Inferior parietal cortex (tissue), 1 donor: ENCODE data around the gene ERV3-1.
"Not testable (repeated sequence)": the region's sequence is repeated elsewhere in the genome, so short reads cannot be mapped to it uniquely, and the experiment has no call there.

Experiments used
- DNase-seq: peaks from one replicate; pipeline ENCODE4 v3.0.0-alpha.2; 2016; ENCODE audit errors: extremely low spot score

The ERV3-1 gene

GRCh38 chr7:65006094-65006992 is at the start of gene ERV3-1:
Gene ERV3-1 (minus strand): TSS chr7:65006687. CDS start chr7:64993026, 13,661 bp downstream.
- DNase-seq: peak; percentile 98

GRCh38 chr7:65055786-65056185 is 49.3 kb upstream of the ERV3-1 start:
- not testable (repeated sequence) for DNase-seq

- DNase-seq: not testable (repeated sequence)
These were observed 48.0 kb upstream of the ERV3-1 start for GRCh38 chr7:65054466-65054994.

GRCh38 chr7:65051654-65052053 is 45.2 kb upstream of the ERV3-1 start:
- not testable (repeated sequence) for DNase-seq

GRCh38 chr7:65051139-65051538 is 44.7 kb upstream of the ERV3-1 start:
- not testable (repeated sequence) for DNase-seq

- not testable (repeated sequence) for DNase-seq
These were observed 39.8 kb upstream of the ERV3-1 start for GRCh38 chr7:65046329-65046728.

- not testable (repeated sequence) for DNase-seq
These were observed 39.1 kb upstream of the ERV3-1 start for GRCh38 chr7:65045589-65045988.

- peak; percentile 25 for DNase-seq
These were observed 32.3 kb upstream of the ERV3-1 start for GRCh38 chr7:65038767-65039166.

GRCh38 chr7:65037740-65038688 is 31.5 kb upstream of the ERV3-1 start:
- DNase-seq: peak; percentile 85

GRCh38 chr7:65036526-65036925 is 30.0 kb upstream of the ERV3-1 start:
- DNase-seq: not testable (repeated sequence)

- not testable (repeated sequence) for DNase-seq
These were observed 29.0 kb upstream of the ERV3-1 start for GRCh38 chr7:65035469-65035868.

- DNase-seq: not testable (repeated sequence)
These were observed 27.8 kb upstream of the ERV3-1 start for GRCh38 chr7:65034120-65034782.

- not testable (repeated sequence) for DNase-seq
These were observed 26.9 kb upstream of the ERV3-1 start for GRCh38 chr7:65033391-65033790.

GRCh38 chr7:65025023-65025422 is 18.5 kb upstream of the ERV3-1 start:
- DNase-seq: not testable (repeated sequence)

GRCh38 chr7:65020978-65021377 is 14.5 kb upstream of the ERV3-1 start:
- not testable (repeated sequence) for DNase-seq

GRCh38 chr7:65009881-65010280 is 3.4 kb upstream of the ERV3-1 start:
- not testable (repeated sequence) for DNase-seq

- DNase-seq: not testable (repeated sequence)
These were observed 2.9 kb upstream of the ERV3-1 start for GRCh38 chr7:65009394-65009793.

- DNase-seq: peak; percentile 22
These were observed 549 bp upstream of the ERV3-1 start for GRCh38 chr7:65007036-65007435.

GRCh38 chr7:65004575-65004974 is 1.9 kb downstream of the ERV3-1 start:
- no peak for DNase-seq

- DNase-seq: no peak
These were observed 3.4 kb downstream of the ERV3-1 start for GRCh38 chr7:65002972-65003585.

- DNase-seq: no peak
These were observed 5.1 kb downstream of the ERV3-1 start for GRCh38 chr7:65001291-65001814.
